Islet of Langerhans (tissue), 1 donor: ENCODE results near the gene SH3BP4.

Experiments
- FAIRE-seq: peaks from one replicate; lab custom pipeline; 2011; peaks lifted over from hg19 to GRCh38; lab: Jason Lieb, UNC

SH3BP4 gene

GRCh38 chr2:234949762-234950434 lies 1.9 kb upstream of the SH3BP4 start:
- no peak for FAIRE-seq

- FAIRE-seq = no peak
Measured at GRCh38 chr2:234950435-234950729, 1.4 kb upstream of the SH3BP4 start.

- FAIRE-seq = no peak
Measured at GRCh38 chr2:234950730-234951663, 820 bp upstream of the SH3BP4 start.

- no peak for FAIRE-seq
Measured at GRCh38 chr2:234952270-234953115, 676 bp downstream of the SH3BP4 start.

- FAIRE-seq = no peak
Measured at GRCh38 chr2:234953116-234954031, 1.6 kb downstream of the SH3BP4 start.

GRCh38 chr2:234954551-234954992 lies 2.8 kb downstream of the SH3BP4 start:
- no peak for FAIRE-seq

GRCh38 chr2:234955091-234955591 lies 3.3 kb downstream of the SH3BP4 start:
- no peak for FAIRE-seq

GRCh38 chr2:234955971-234956509 lies 4.2 kb downstream of the SH3BP4 start:
- no peak for FAIRE-seq

GRCh38 chr2:234957834-234958135 lies 6.0 kb downstream of the SH3BP4 start:
- no peak for FAIRE-seq

- FAIRE-seq = no peak
Measured at GRCh38 chr2:234958311-234958710, 6.5 kb downstream of the SH3BP4 start.

GRCh38 chr2:234958746-234959395 lies 7.1 kb downstream of the SH3BP4 start:
- FAIRE-seq = no peak

GRCh38 chr2:234960175-234961088 lies 8.6 kb downstream of the SH3BP4 start:
- FAIRE-seq = no peak

GRCh38 chr2:234961784-234962183 lies 10.0 kb downstream of the SH3BP4 start:
- FAIRE-seq = no peak

- FAIRE-seq = no peak
Measured at GRCh38 chr2:234963773-234964615, 12.2 kb downstream of the SH3BP4 start.

GRCh38 chr2:234964631-234965461 lies 13.0 kb downstream of the SH3BP4 start:
- no peak for FAIRE-seq

GRCh38 chr2:234966340-234966739 lies 14.5 kb downstream of the SH3BP4 start:
- FAIRE-seq = no peak

- no peak for FAIRE-seq
Measured at GRCh38 chr2:234967201-234967869, 15.5 kb downstream of the SH3BP4 start.
